Thyroid gland (tissue), 4 donors: ENCODE results near the gene TNF. TPM values are rescaled to one million over a fixed set of nuclear protein-coding genes. Genes with fewer than 3 reads are reported as not detected.

Experiments used
- DNase-seq, 2 donors: peaks; one replicate each; pipeline ENCODE4 v3.0.0-alpha.2; 2019
- H3K27ac ChIP-seq, 3 donors: fragments of 200-600 bp; sonication (generic); 1 replicate in 2 of 3; 2 replicates in 1 of 3; pipeline ENCODE4 v1.5.1; 2016 to 2019; ENCODE audit warnings: mild to moderate bottlenecking in 1 of 3, moderate library complexity in 1 of 3
- H3K27me3 ChIP-seq: fragments of 200-600 bp; sonication (generic); one replicate; pipeline ENCODE4 v1.5.1; 2019
- H3K36me3 ChIP-seq, 2 donors: fragments of 200-600 bp; sonication (generic); one replicate each; pipeline ENCODE4 v1.5.1; 2016 to 2019
- H3K4me1 ChIP-seq, 2 donors: fragments of 200-600 bp; sonication (generic); one replicate each; pipeline ENCODE4 v1.5.1; 2017 to 2019
- H3K4me3 ChIP-seq, 3 donors: fragments of 200-600 bp; sonication (generic); replicated peaks in 1 of 3; 1 replicate in 2 of 3; 2 replicates in 1 of 3; pipeline ENCODE4 v1.5.1; 2016; ENCODE audit warnings: mild to moderate bottlenecking in 1 of 3
- H3K9me3 ChIP-seq: fragments of 200-600 bp; sonication (generic); one replicate; pipeline ENCODE4 v1.5.1; 2017
- POLR2A ChIP-seq, 2 donors: fragments of 450-650 bp; IDR thresholded peaks; one replicate each; pipeline ENCODE4 v1.6.1; 2017; ENCODE audit warnings: antibody characterized with exemption in 2 of 2, mild to moderate bottlenecking in 2 of 2, moderate library complexity in 1 of 2
- WGBS, 2 donors: methylation state at CpG; one replicate each; pipeline ENCODE4 v1.1.5; 2017; 5-methylcytosine and 5-hydroxymethylcytosine counted together
- intact Hi-C: fragments of 100-400 bp; cut with DNase I; formaldehyde crosslinking; loops from one replicate; pipeline ENCODE4 v1.15.1; 2023
- total RNA-seq, 4 donors: library from RNA; depleted of rRNA; stranded (reverse); fragments of >200 nt; gene quantifications; one replicate each; pipeline ENCODE4 v1.2.3, GENCODE V29; 2016
- TF ChIP-seq, protein P1 (sequence below), 6 experiments: fragments of 200-600 bp in 3 of 6; fragments of 450-650 bp in 3 of 6; sonication (generic) in 3 of 6; IDR thresholded peaks; one replicate each; pipeline ENCODE4 v1.5.1; 2016 to 2019; ENCODE audit warnings: antibody characterized with exemption in 6 of 6, mild to moderate bottlenecking in 2 of 6, inconsistent platforms in 1 of 6, moderate library complexity in 1 of 6

The TNF gene
- total RNA-seq: under 1 TPM in 1 of 4 donors, not detected in 3; 0.42 TPM

GRCh38 chr6:31575335-31575901 lies at the start of gene TNF:
Gene TNF (plus strand): TSS chr6:31575565. CDS start chr6:31575742, 177 bp downstream.
- peak in 1 of 2 donors; percentile 8 for DNase-seq
- intact Hi-C loops: no loop called here
- WGBS, 2 donors: 44 to 52% methylated on average over 16 to 19 of the region's 19 CpGs
- Histone ChIP-seq H3K4me3 (no peak within 1 kb of the TSS), H3K36me3 (no peaks in the 10 kb centered on the region), H3K9me3 (no peaks in the 10 kb centered on the region), H3K27ac (no peak within 1 kb of the TSS), H3K27me3 (no peaks in the 10 kb centered on the region), H3K4me1 (no peaks in the 10 kb centered on the region)
- no peak for TF ChIP-seq POLR2A (IDR thresholded peaks at IDR 0.05)
- TF ChIP-seq, protein P1, sequence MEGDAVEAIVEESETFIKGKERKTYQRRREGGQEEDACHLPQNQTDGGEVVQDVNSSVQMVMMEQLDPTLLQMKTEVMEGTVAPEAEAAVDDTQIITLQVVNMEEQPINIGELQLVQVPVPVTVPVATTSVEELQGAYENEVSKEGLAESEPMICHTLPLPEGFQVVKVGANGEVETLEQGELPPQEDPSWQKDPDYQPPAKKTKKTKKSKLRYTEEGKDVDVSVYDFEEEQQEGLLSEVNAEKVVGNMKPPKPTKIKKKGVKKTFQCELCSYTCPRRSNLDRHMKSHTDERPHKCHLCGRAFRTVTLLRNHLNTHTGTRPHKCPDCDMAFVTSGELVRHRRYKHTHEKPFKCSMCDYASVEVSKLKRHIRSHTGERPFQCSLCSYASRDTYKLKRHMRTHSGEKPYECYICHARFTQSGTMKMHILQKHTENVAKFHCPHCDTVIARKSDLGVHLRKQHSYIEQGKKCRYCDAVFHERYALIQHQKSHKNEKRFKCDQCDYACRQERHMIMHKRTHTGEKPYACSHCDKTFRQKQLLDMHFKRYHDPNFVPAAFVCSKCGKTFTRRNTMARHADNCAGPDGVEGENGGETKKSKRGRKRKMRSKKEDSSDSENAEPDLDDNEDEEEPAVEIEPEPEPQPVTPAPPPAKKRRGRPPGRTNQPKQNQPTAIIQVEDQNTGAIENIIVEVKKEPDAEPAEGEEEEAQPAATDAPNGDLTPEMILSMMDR (IDR thresholded peaks at IDR 0.05): no peak

GRCh38 chr6:31525932-31526591 lies 49.3 kb upstream of the TNF start:
- H3K4me3 ChIP-seq: no peak overlapping the region
- peaks cover 16% of the 10 kb centered on the region in 2 donors for H3K36me3 ChIP-seq
- intact Hi-C loops: no loop called here
- no peaks in the 10 kb centered on the region for H3K27me3 ChIP-seq
- no peaks in the 10 kb centered on the region for H3K4me1 ChIP-seq
- no peak for DNase-seq
- 72 to 74% methylated on average over 4 of the region's 4 CpGs for WGBS, 2 donors
- TF ChIP-seq, protein P1 (IDR thresholded peaks at IDR 0.05): no peak
- TF ChIP-seq POLR2A (IDR thresholded peaks at IDR 0.05): no peak
- H3K27ac ChIP-seq: no peak overlapping the region
- H3K9me3 ChIP-seq: no peaks in the 10 kb centered on the region

DNA sequence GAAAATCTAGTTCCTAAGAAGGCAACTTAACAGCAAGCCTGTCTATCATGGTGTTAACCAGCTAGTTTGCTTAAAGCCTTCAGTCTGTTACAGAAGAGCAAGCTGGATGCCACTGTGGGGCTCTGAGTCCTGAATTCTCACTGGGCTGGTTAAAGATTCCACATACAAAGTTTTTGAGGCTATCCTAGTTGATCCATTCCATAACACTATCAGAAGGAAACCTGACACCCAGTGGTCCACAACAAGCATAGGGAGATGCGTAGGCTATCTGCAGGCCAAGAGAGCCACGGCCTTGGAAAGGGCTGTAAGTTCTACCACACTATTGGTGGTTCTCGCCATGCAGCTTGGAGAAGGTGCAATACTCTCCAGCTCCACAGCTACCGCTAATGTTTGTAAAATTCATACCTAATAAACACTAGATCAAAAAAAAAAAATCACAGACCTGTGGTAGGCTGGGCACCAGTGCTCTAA lies 47.0 kb upstream of the TNF start:
- no peak for DNase-seq
- no peaks in the 10 kb centered on the region for H3K4me1 ChIP-seq
- intact Hi-C loops: no loop called here
- WGBS, 2 donors: 84 to 87% methylated on average over 4 of the region's 4 CpGs
- H3K27ac ChIP-seq: no peak overlapping the region
- H3K27me3 ChIP-seq: no peaks in the 10 kb centered on the region
- H3K4me3 ChIP-seq: no peak overlapping the region
- TF ChIP-seq POLR2A (IDR thresholded peaks at IDR 0.05): no peak
- TF ChIP-seq, protein P1 (IDR thresholded peaks at IDR 0.05): no peak
- peaks cover 32 to 39% of the 10 kb centered on the region in 2 donors for H3K36me3 ChIP-seq
- H3K9me3 ChIP-seq: no peaks in the 10 kb centered on the region

DNA sequence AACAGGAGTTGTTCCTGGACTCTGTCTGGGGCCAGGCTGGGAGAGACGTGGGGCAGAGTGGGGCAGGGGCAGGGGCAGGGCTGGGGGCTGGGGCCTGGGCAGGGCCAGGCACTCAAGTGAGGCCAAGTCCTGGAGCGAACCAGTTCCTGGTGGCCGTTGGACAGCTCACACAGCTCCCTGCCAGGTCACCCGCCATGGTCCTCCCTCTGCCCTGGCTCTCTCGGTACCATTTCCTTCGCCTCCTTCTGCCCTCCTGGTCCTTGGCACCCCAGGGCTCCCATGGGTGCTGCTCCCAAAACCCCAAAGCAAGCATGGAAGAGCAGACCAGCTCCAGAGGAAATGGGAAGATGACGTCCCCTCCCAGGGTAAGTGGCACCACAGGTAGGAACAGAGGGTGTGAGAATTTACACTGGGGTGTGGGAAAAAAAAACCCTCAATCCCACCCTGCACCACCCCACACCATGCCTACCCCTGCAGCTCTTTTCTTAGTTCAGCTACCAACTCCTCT lies 46.5 kb upstream of the TNF start, which contains the start of gene MCCD1:
TSS of gene MCCD1 (plus strand) at position 142 of the 508 bp plus-strand sequence. CDS start at position 195, 53 bp downstream.
- WGBS, 2 donors: 61 to 70% methylated on average over 7 of the region's 7 CpGs
- no peaks in the 10 kb centered on the region for H3K9me3 ChIP-seq
- H3K27me3 ChIP-seq: no peaks in the 10 kb centered on the region
- no peaks in the 10 kb centered on the region for H3K4me1 ChIP-seq
- DNase-seq: no peak
- H3K36me3 ChIP-seq: peaks cover 38 to 44% of the 10 kb centered on the region in 2 donors
- no peak within 1 kb of the TSS for H3K4me3 ChIP-seq
- TF ChIP-seq POLR2A (IDR thresholded peaks at IDR 0.05): no peak
- TF ChIP-seq, protein P1 (IDR thresholded peaks at IDR 0.05): no peak
- intact Hi-C loops: no loop called here
- H3K27ac ChIP-seq: no peak within 1 kb of the TSS
